Left ventricle myocardium inferior (tissue), 1 donor: ENCODE data around the gene ARPC4. TPM values are rescaled to one million over a fixed set of nuclear protein-coding genes. Genes with fewer than 3 reads are reported as not detected.

Experiments used
- DNase-seq: peaks from one replicate; pipeline ENCODE4 v3.0.0-alpha.2; 2020
- H3K27ac ChIP-seq: fragments of 200-600 bp; replicated peaks from 2 replicates; pipeline ENCODE4 v1.8.0; 2021
- H3K27me3 ChIP-seq: fragments of 200-600 bp; 2 replicates; pipeline ENCODE4 v1.8.0; 2021; ENCODE audit warnings: low read depth
- H3K36me3 ChIP-seq: fragments of 200-600 bp; 2 replicates; pipeline ENCODE4 v1.8.0; 2021
- H3K4me1 ChIP-seq: fragments of 200-600 bp; 2 replicates; pipeline ENCODE4 v1.8.0; 2021
- H3K4me3 ChIP-seq: fragments of 200-600 bp; 2 replicates; pipeline ENCODE4 v1.8.0; 2021; ENCODE audit warnings: mild to moderate bottlenecking, moderate library complexity
- H3K9me3 ChIP-seq: fragments of 200-600 bp; replicated peaks from 2 replicates; pipeline ENCODE4 v1.8.0; 2021
- intact Hi-C: fragments of 100-400 bp; cut with micrococcal nuclease; formaldehyde crosslinking; loops from one replicate; pipeline ENCODE4 v1.11.0; 2022
- total RNA-seq: library from RNA; stranded (reverse); fragmentation: NEBNext Ultra II Directional; extraction: Animal tissue kit (Norgen Biotek cat#: 25700); gene quantifications from one replicate; pipeline ENCODE4 v1.2.1, GENCODE V29; 2021
- TF ChIP-seq, protein P1 (sequence below): fragments of 200-600 bp; IDR thresholded peaks from 2 replicates; pipeline ENCODE4 v1.8.0; 2021; ENCODE audit warnings: antibody characterized with exemption, mild to moderate bottlenecking, borderline replicate concordance
- donor health status: DM: no; HTN: yes; CAD: no; lungs with severe emphysema.

Gene ARPC4
- total RNA-seq, 1 donor from 2014 or later = 52.9 TPM

DNA sequence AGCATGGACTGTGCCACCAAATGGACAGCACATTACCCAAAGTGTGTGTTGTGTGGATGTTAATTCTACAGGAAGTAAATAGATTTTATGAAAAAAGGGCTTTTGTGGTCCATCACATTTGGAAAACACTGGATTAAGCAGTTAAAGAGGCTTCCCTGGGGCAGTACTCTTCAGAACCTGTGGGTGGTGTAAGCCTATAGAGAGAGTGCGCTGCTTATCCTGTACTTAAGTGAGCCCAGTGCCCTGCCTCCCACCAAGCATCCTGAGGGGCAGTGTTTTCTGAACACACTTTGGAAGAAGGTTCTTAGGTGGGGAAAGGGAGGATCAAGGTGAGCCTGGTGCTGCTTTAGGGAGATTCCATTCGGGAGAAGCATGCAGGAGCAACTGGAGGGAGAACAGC, 28.1 kb downstream of the ARPC4 start:
- Histone ChIP-seq H3K36me3 (peaks cover 8% of the 10 kb centered on the region), H3K27me3 (no peaks in the 10 kb centered on the region), H3K9me3 (no peaks in the 10 kb centered on the region), H3K4me1 (no peaks in the 10 kb centered on the region), H3K27ac (no peak overlapping the region), H3K4me3 (no peak overlapping the region)
- intact Hi-C loops = no loop called here
- DNase-seq = no peak
- TF ChIP-seq, protein P1, sequence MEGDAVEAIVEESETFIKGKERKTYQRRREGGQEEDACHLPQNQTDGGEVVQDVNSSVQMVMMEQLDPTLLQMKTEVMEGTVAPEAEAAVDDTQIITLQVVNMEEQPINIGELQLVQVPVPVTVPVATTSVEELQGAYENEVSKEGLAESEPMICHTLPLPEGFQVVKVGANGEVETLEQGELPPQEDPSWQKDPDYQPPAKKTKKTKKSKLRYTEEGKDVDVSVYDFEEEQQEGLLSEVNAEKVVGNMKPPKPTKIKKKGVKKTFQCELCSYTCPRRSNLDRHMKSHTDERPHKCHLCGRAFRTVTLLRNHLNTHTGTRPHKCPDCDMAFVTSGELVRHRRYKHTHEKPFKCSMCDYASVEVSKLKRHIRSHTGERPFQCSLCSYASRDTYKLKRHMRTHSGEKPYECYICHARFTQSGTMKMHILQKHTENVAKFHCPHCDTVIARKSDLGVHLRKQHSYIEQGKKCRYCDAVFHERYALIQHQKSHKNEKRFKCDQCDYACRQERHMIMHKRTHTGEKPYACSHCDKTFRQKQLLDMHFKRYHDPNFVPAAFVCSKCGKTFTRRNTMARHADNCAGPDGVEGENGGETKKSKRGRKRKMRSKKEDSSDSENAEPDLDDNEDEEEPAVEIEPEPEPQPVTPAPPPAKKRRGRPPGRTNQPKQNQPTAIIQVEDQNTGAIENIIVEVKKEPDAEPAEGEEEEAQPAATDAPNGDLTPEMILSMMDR = peak; percentile 18

DNA sequence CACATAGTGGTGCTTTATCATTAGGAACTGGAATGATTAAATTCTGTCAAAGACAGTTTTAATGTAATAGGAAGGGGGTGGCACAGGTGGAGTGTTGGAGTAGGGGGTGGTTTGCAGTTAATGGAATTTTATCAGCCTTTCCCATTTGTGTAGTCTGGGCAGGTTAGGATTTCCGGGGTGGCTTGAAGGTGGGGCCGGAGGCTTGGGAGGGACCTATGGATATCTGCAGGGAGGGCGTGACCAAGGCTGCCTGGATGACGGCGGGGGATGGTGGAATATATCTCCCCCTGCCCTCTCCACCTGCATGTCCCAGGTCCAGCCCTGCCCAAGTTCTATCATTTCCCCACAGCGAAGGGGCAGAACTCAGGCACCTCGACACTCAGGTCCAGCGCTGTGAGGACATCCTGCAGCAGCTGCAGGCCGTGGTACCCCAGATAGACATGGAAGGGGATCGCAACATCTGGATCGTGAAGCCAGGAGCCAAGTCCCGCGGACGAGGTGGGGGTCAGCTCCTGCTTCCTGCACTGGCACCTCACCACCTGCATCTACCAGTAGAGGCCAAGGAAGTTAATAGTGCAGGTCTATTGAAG, 32.7 kb downstream of the ARPC4 start:
- intact Hi-C loops = no loop called here
- no peaks in the 10 kb centered on the region for H3K9me3 ChIP-seq
- H3K27ac ChIP-seq = no peak overlapping the region
- TF ChIP-seq, protein P1 = no peak
- no peak for DNase-seq
- no peaks in the 10 kb centered on the region for H3K27me3 ChIP-seq
- H3K4me1 ChIP-seq = no peaks in the 10 kb centered on the region
- peaks cover 18% of the 10 kb centered on the region for H3K36me3 ChIP-seq
- no peak overlapping the region for H3K4me3 ChIP-seq

DNA sequence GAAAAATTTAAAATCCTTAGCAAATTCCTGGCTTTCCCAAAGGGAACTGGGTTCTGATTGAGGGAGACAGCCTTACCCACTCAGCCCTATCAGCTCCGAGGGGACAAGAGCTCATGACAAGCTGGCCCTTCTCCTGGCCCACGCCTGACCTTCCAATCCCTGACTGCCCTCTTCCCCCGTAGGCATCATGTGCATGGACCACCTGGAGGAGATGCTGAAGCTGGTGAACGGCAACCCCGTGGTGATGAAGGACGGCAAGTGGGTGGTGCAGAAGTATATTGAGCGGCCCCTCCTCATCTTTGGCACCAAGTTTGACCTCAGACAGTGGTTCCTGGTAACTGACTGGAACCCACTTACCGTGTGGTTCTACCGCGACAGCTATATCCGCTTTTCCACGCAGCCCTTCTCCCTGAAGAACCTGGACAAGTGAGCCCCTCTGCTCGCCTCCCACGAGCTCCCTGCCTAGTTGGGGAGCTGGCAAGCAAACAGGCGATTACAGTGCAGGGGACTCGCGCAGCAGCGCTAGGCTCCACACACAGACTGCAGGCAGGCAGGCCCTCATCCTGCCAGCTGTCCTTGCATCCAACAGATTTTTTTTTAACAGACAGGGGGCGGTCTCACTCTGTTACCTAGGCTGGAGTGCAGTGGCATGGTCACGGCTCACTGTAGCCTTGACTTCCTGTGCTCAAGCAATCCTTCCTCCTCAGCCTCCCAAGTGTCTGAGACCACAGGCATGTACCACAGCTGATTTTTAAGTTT, 34.1 kb downstream of the ARPC4 start:
- DNase-seq = no peak
- no peaks in the 10 kb centered on the region for H3K9me3 ChIP-seq
- H3K4me3 ChIP-seq = no peak overlapping the region
- TF ChIP-seq, protein P1 = no peak
- peaks cover 23% of the 10 kb centered on the region for H3K36me3 ChIP-seq
- H3K27me3 ChIP-seq = no peaks in the 10 kb centered on the region
- intact Hi-C loops = no loop called here
- H3K27ac ChIP-seq = no peak overlapping the region
- no peaks in the 10 kb centered on the region for H3K4me1 ChIP-seq

DNA sequence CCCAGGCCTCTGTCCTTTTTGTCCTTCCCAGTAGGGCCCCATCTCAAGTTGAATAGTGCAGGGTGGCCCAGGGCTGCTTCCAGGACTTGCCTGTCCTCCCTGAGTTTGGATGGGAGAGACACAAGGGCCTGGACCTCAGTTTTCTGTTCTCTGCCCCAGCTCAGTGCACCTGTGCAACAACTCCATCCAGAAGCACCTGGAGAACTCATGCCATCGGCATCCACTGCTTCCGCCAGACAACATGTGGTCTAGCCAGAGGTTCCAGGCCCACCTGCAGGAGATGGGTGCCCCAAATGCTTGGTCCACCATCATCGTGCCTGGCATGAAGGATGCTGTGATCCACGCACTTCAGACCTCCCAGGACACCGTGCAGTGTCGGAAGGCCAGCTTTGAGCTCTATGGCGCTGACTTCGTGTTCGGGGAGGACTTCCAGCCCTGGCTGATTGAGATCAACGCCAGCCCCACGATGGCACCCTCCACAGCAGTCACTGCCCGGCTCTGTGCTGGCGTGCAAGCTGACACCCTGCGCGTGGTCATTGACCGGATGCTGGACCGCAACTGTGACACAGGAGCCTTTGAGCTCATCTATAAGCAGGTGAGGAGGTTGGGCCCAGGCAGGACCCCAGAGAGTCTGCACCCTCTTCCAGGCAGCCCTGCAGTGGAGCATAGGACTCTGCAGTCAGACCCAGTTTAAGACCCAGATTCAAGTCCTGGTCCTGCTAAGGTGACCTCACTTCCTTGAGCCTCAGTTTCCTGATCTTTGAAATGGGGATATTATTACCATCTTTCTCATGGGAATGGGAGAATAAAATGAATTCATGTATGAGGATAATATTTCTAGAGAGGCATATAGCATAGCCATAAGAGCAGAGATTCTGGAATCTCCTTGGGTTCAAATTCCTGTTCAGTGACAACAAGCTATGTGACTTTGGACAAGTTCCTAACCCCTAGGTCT, 36.2 kb downstream of the ARPC4 start:
- peaks cover 39% of the 10 kb centered on the region for H3K36me3 ChIP-seq
- intact Hi-C loops = no loop called here
- TF ChIP-seq, protein P1 = no peak
- no peaks in the 10 kb centered on the region for H3K9me3 ChIP-seq
- no peak overlapping the region for H3K27ac ChIP-seq
- H3K4me3 ChIP-seq = no peak overlapping the region
- H3K4me1 ChIP-seq = no peaks in the 10 kb centered on the region
- no peaks in the 10 kb centered on the region for H3K27me3 ChIP-seq
- no peak for DNase-seq

DNA sequence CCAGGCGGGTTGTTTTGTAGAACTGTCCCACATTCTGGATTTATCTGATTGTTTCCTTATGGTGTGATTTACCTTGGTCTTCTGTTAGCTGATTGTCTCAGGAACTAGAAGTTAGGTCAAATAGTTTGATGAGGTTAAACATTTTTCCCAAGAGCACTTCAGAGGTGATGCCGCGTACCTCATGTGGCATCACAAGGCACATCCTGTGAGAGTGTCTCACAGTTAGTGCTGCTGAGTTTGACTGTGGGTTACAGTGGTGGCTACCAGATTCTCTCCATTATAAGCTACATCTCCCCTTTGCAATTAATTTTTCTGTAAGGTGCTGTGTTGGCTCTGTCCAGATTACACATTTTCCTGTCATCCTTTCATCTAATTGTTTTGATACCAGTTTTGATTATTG, 38.4 kb downstream of the ARPC4 start:
- Histone ChIP-seq H3K4me1 (no peaks in the 10 kb centered on the region), H3K9me3 (no peaks in the 10 kb centered on the region), H3K36me3 (peaks cover 59% of the 10 kb centered on the region), H3K4me3 (no peak overlapping the region), H3K27me3 (no peaks in the 10 kb centered on the region), H3K27ac (no peak overlapping the region)
- intact Hi-C loops = no loop called here
- DNase-seq = no peak
- TF ChIP-seq, protein P1 = no peak
